OCI-LY3 (cell line): Measurements from ENCODE around the gene MAPT.

Experiments used
- H2AFZ ChIP-seq: fragments of 200-600, 300-600 bp; shearing (Covaris generic); 2 replicates; pipeline ENCODE4 v1.6.0; 2014; ENCODE audit warnings: antibody characterized with exemption, low read depth, low read length
- H3K27ac ChIP-seq: fragments of 200-600, 300-600 bp; sonication (generic); 2 replicates; pipeline ENCODE4 v1.5.1; 2014; ENCODE audit warnings: mild to moderate bottlenecking, low read length, moderate library complexity, mixed read lengths
- H3K27me3 ChIP-seq: fragments of 200-600, 300-600 bp; sonication (generic); 2 replicates; pipeline ENCODE4 v1.6.1; 2014; ENCODE audit warnings: low read depth, low read length, mixed read lengths
- H3K36me3 ChIP-seq: fragments of 200-600, 300-600 bp; sonication (generic); replicated peaks from 2 replicates; pipeline ENCODE3; 2014; ENCODE audit warnings: low read depth, low read length, mixed read lengths
- H3K4me1 ChIP-seq: fragments of 300-600, 200-600 bp; sonication (generic); 2 replicates; pipeline ENCODE4 v1.6.1; 2014; ENCODE audit warnings: low read length, mixed read lengths
- H3K4me2 ChIP-seq: fragments of 200-600, 300-600 bp; sonication (generic); 2 replicates; pipeline ENCODE4 v1.6.1; 2014; ENCODE audit warnings: low read length, mixed read lengths
- H3K4me3 ChIP-seq: fragments of 300-600, 200-600 bp; sonication (generic); 2 replicates; pipeline ENCODE4 v1.5.1; 2014; ENCODE audit warnings: antibody characterized with exemption, mild to moderate bottlenecking, low read length, moderate library complexity
- H3K79me2 ChIP-seq: fragments of 300-600, 200-600 bp; shearing (Covaris generic); 2 replicates; pipeline ENCODE4 v1.6.1; 2014; ENCODE audit warnings: mild to moderate bottlenecking, low read length, mixed read lengths
- H3K9ac ChIP-seq: fragments of 300-600, 200-600 bp; shearing (Covaris generic); 2 replicates; pipeline ENCODE4 v1.6.0; 2014; ENCODE audit warnings: mild to moderate bottlenecking, low read length, moderate library complexity
- H3K9me3 ChIP-seq: fragments of 200-600, 300-600 bp; shearing (Covaris generic); 2 replicates; pipeline ENCODE4 v1.6.1; 2014; ENCODE audit warnings: low read length, mixed read lengths; ENCODE audit not compliant: insufficient read depth
- H4K20me1 ChIP-seq: fragments of 200-600, 300-600 bp; sonication (generic); 2 replicates; pipeline ENCODE4 v1.6.1; 2016; ENCODE audit warnings: low read length, mixed read lengths; ENCODE audit not compliant: insufficient read depth
- CTCF ChIP-seq: fragments of 200-600, 300-600 bp; sonication (generic); IDR thresholded peaks from 2 replicates; pipeline ENCODE4 v1.5.1; 2014; ENCODE audit warnings: antibody characterized with exemption, low read length, low read depth
- EZH2phosphoT487 ChIP-seq: fragments of 200-600 bp; shearing (Covaris generic); IDR thresholded peaks from 2 replicates; pipeline ENCODE4 v1.6.1; 2018; ENCODE audit warnings: antibody characterized with exemption, mixed run types, low read depth

The MAPT gene

DNA sequence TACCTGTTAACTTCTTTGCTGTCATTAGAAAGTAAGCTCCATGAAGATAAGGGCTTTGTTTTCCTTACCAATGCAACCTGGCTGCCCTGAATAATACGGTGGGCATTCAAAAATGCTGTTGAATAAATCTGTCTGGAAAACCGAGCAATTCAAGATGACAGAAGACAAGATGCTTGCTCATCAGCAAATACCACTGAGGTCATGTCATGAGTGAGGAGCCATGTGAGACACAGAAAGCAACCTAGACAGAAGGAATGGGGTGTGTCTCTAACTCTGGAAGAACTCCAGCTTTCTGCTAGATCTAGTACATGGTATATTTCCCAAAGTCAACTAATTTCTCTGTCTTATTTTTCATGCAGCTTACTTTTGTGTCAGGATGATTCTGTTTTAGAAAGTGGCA is 168.9 kb downstream of the MAPT start:
- Histone ChIP-seq H3K36me3 (peaks cover 20% of the 10 kb centered on the region), H2AFZ (no peak overlapping the region), H3K4me3 (no peak overlapping the region), H3K4me1 (no peaks in the 10 kb centered on the region), H3K27ac (no peak overlapping the region), H4K20me1 (peaks cover 10% of the 10 kb centered on the region; the same call in 1 of the 2 replicates), H3K4me2 (no peak overlapping the region), H3K79me2 (no peaks in the 10 kb centered on the region), H3K9me3 (no peaks in the 10 kb centered on the region), H3K27me3 (no peaks in the 10 kb centered on the region), H3K9ac (no peak overlapping the region)
- TF ChIP-seq EZH2phosphoT487 (no peak), CTCF (no peak)

- Histone ChIP-seq H2AFZ (no peak overlapping the region), H3K4me1 (no peaks in the 10 kb centered on the region), H3K27ac (no peak overlapping the region), H4K20me1 (peaks cover 13% of the 10 kb centered on the region; the same call in 1 of the 2 replicates), H3K9me3 (no peaks in the 10 kb centered on the region), H3K4me2 (no peak overlapping the region), H3K27me3 (no peaks in the 10 kb centered on the region), H3K4me3 (no peak overlapping the region), H3K9ac (no peak overlapping the region), H3K79me2 (peaks cover 9% of the 10 kb centered on the region; the same call in 1 of the 2 replicates), H3K36me3 (peaks cover 20% of the 10 kb centered on the region)
- TF ChIP-seq CTCF (no peak), EZH2phosphoT487 (no peak)
Measured at GRCh38 chr17:46064460-46064859, 170.1 kb downstream of the MAPT start.

- Histone ChIP-seq H3K79me2 (peaks cover 22% of the 10 kb centered on the region), H4K20me1 (peaks cover 34% of the 10 kb centered on the region), H3K4me2 (no peak overlapping the region), H2AFZ (no peak overlapping the region), H3K27ac (no peak overlapping the region), H3K4me1 (no peaks in the 10 kb centered on the region), H3K4me3 (no peak overlapping the region), H3K36me3 (peaks cover 3% of the 10 kb centered on the region), H3K9me3 (no peaks in the 10 kb centered on the region), H3K9ac (no peak overlapping the region), H3K27me3 (no peaks in the 10 kb centered on the region)
- TF ChIP-seq EZH2phosphoT487 (no peak), CTCF (no peak)
Measured at GRCh38 chr17:46071796-46072195, 177.4 kb downstream of the MAPT start.

DNA sequence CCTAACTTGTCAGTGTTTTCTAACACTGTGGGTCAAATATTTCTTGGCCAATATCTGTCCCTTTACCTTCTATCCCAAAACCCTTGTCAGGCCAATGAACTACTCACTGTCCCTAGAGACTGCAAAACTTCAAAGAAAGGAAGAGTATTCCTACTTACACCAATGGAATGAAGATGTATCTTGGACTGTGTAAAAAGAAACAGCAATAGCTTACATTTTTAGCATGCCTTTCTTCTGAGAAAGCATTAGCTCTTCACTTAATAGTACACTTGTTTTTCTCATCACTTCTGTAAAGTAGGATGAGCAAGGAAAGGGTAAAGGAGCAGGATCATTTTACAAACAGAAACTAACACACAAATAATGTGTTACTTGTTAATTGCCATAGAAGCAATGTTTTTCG is 178.6 kb downstream of the MAPT start:
- H4K20me1 ChIP-seq, result peaks cover 31% of the 10 kb centered on the region
- H3K27ac ChIP-seq, result no peak overlapping the region
- H3K9me3 ChIP-seq, result no peaks in the 10 kb centered on the region
- H3K9ac ChIP-seq, result no peak overlapping the region
- H3K4me3 ChIP-seq, result no peak overlapping the region
- no peaks in the 10 kb centered on the region for H3K27me3 ChIP-seq
- TF ChIP-seq CTCF (no peak), EZH2phosphoT487 (no peak)
- no peaks in the 10 kb centered on the region for H3K4me1 ChIP-seq
- H2AFZ ChIP-seq, result no peak overlapping the region
- no peak overlapping the region for H3K4me2 ChIP-seq
- peaks cover 22% of the 10 kb centered on the region for H3K79me2 ChIP-seq
- H3K36me3 ChIP-seq, result no peaks in the 10 kb centered on the region
